ENCODE measurements around the gene GCGR. TPM values are rescaled to one million over a fixed set of nuclear protein-coding genes. Genes with fewer than 3 reads are reported as not detected.

Gene GCGR
- polyA plus RNA-seq, 2 of the 4 experiments (the other 2 are of a cell fraction), result 0.19 to 0.45 TPM

GRCh38 chr17:81859906-81860755 lies 56.2 kb downstream of the GCGR start, which contains the start of gene P4HB:
TSS of gene P4HB (minus strand) at chr17:81860535. CDS start at chr17:81860471, 64 bp downstream.
- ATAC-seq (peak in 1 of 2 experiments; percentile 85; a peak in 3 of 6 replicates), DNase-seq (ENCODE audit: low read depth in 1 of 2, low spot score in 1 of 2) (no peak), FAIRE-seq (no peak)
- Histone ChIP-seq H3K4me2 (peak within 1 kb of the TSS; percentile 89), H3K4me3 (peak within 1 kb of the TSS; percentile 88), H3K4me1 (peaks cover 35% of the 10 kb centered on the region), H3K27ac (peak within 1 kb of the TSS; percentile 94 to 96), H3K9me3 (no peaks in the 10 kb centered on the region)
- whole genome bisulfite sequencing (ENCODE audit: missing lambda C conversion rate), result under 1% methylated on average over 29 of the region's 95 CpGs
- TF ChIP-seq ELK1 (IDR thresholded peaks at IDR 0.05; ENCODE audit: low read depth, low read length) (no peak), SMC3 (IDR thresholded peaks at IDR 0.05) (0 out of 3 replicates have a peak, but pooled peaks have one; percentile 13), JUN (IDR thresholded peaks at IDR 0.05) (peak; percentile 20 to 62; a peak in 3 of 5 replicates), MYC (IDR thresholded peaks at IDR 0.05; ENCODE audit: borderline replicate concordance, low read length) (no peak), PHF8 (IDR thresholded peaks at IDR 0.05; ENCODE audit: borderline replicate concordance, low read depth) (peak; percentile 98), BCL3 (IDR thresholded peaks at IDR 0.05) (peak; percentile 94; the same call in 2 of the 3 replicates), MAZ (IDR thresholded peaks at IDR 0.05; ENCODE audit: borderline replicate concordance, low read depth, low read length) (peak; percentile 30; the same call in 1 of the 2 replicates), ATOH8 (CRISPR knock-in tag; IDR thresholded peaks at IDR 0.05; ENCODE audit: low read depth) (no peak), ZFP36 (IDR thresholded peaks at IDR 0.05; ENCODE audit: borderline replicate concordance, partially characterized antibody) (no peak), POLR2A (IDR thresholded peaks at IDR 0.05; ENCODE audit: low read length) (peak; percentile 99)
- POLR2A ChIA-PET, result interaction anchor here (0.6 to 1.1 kb wide), 10 partner anchors 8 to 144 kb away, joined by 3 to 11 read pairs (median 4); partner anchors contain the start of gene MCRIP1
- CTCF ChIA-PET, result interaction anchor here (1.1 to 2.6 kb wide), 6 partner anchors 9 to 158 kb away, joined by 3 to 15 read pairs (median 4); partner anchors contain the start of gene MCRIP1

GRCh38 chr17:81860756-81861568 lies 57.0 kb downstream of the GCGR start:
- H3K4me1 ChIP-seq, result peaks cover 35% of the 10 kb centered on the region
- ChIA-PET POLR2A (interaction anchor here (0.5 to 1.1 kb wide), 13 partner anchors 8 to 145 kb away, joined by 3 to 11 read pairs (median 4); partner anchors contain the start of genes ARHGDIA and MCRIP1), CTCF (interaction anchor here (1.4 to 1.6 kb wide), 2 partner anchors 9 to 11 kb away, joined by 3 to 6 read pairs; no protein-coding TSS in a partner anchor)
- ATAC-seq (peak; percentile 84 to 92), DNase-seq (ENCODE audit: low read depth in 1 of 2, low spot score in 1 of 2) (peak; percentile 100), FAIRE-seq (peak; percentile 98)
- no peaks in the 10 kb centered on the region for H3K9me3 ChIP-seq
- peak overlapping the region; percentile 91 to 94 for H3K27ac ChIP-seq
- H3K4me2 ChIP-seq, result peak overlapping the region; percentile 89
- 2% methylated on average over 50 of the region's 74 CpGs for WGBS (ENCODE audit: missing lambda C conversion rate)
- peak overlapping the region; percentile 72 for H3K4me3 ChIP-seq
- TF ChIP-seq PBX3 (IDR thresholded peaks at IDR 0.05), result peak; percentile 100
- peak; percentile 61 to 94 for TF ChIP-seq CEBPB (IDR thresholded peaks at IDR 0.05)
- TF ChIP-seq FOSB (CRISPR knock-in tag; IDR thresholded peaks at IDR 0.05), result peak; percentile 97
- TF ChIP-seq MYC (IDR thresholded peaks at IDR 0.05; ENCODE audit: borderline replicate concordance, low read length), result peak; percentile 92
- TF ChIP-seq JUNB (IDR thresholded peaks at IDR 0.05), result no peak
- peak; percentile 99 for TF ChIP-seq TP53 (CRISPR knock-in tag; IDR thresholded peaks at IDR 0.05)
- peak; percentile 99 for TF ChIP-seq ZNF302 (CRISPR knock-in tag; IDR thresholded peaks at IDR 0.05)
- peak; percentile 84 for TF ChIP-seq BCL3 (IDR thresholded peaks at IDR 0.05)
- peak; percentile 82 to 90; a peak in 4 of 5 replicates for TF ChIP-seq JUN (IDR thresholded peaks at IDR 0.05)
- no peak for TF ChIP-seq RNF2 (IDR thresholded peaks at IDR 0.05; ENCODE audit: borderline replicate concordance, low read depth)
- TF ChIP-seq, protein P1, sequence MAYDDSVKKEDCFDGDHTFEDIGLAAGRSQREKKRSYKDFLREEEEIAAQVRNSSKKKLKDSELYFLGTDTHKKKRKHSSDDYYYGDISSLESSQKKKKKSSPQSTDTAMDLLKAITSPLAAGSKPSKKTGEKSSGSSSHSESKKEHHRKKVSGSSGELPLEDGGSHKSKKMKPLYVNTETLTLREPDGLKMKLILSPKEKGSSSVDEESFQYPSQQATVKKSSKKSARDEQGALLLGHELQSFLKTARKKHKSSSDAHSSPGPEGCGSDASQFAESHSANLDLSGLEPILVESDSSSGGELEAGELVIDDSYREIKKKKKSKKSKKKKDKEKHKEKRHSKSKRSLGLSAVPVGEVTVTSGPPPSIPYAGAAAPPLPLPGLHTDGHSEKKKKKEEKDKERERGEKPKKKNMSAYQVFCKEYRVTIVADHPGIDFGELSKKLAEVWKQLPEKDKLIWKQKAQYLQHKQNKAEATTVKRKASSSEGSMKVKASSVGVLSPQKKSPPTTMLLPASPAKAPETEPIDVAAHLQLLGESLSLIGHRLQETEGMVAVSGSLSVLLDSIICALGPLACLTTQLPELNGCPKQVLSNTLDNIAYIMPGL (CRISPR knock-in tag; IDR thresholded peaks at IDR 0.05; ENCODE audit: borderline replicate concordance), result peak; percentile 96; the same call in 1 of the 2 replicates
- no peak for TF ChIP-seq EHMT2 (IDR thresholded peaks at IDR 0.05; ENCODE audit: low read depth)
- TF ChIP-seq FOXS1 (CRISPR knock-in tag; IDR thresholded peaks at IDR 0.05), result peak; percentile 100
- TF ChIP-seq KDM1A (IDR thresholded peaks at IDR 0.05; ENCODE audit: low read depth), result no peak
- 0 out of 3 replicates have a peak, but pooled peaks have one; percentile 9 for TF ChIP-seq SMC3 (IDR thresholded peaks at IDR 0.05)
- no peak for TF ChIP-seq HES2 (IDR thresholded peaks at IDR 0.05)
- peak; percentile 84 for TF ChIP-seq RFX5 (IDR thresholded peaks at IDR 0.05)
- no peak for TF ChIP-seq NR3C1 (IDR thresholded peaks at IDR 0.05)
